Ovary (tissue), 9 donors: ENCODE data around the gene BABAM2. TPM values are rescaled to one million over a fixed set of nuclear protein-coding genes. Genes with fewer than 3 reads are reported as not detected.

Source experiments
- DNase-seq, 5 donors: peaks; one replicate each; pipeline ENCODE4 v3.0.0-alpha.2; 2019 to 2020
- H3K27ac ChIP-seq, 2 donors: fragments of 200-600 bp; one replicate each; pipeline versions ENCODE4 v1.5.1 to v1.8.0; 2019 to 2022
- H3K27me3 ChIP-seq: fragments of 200-600 bp; one replicate; pipeline ENCODE4 v1.8.0; 2022
- H3K36me3 ChIP-seq: fragments of 200-600 bp; sonication (generic); one replicate; pipeline ENCODE4 v1.5.1; 2019
- H3K4me1 ChIP-seq: one replicate; pipeline ENCODE4 v1.8.1; 2013; ENCODE audit warnings: mild to moderate bottlenecking, moderate library complexity; ENCODE audit not compliant: insufficient read depth
- H3K4me3 ChIP-seq: fragments of 200-600 bp; sonication (generic); one replicate; pipeline ENCODE4 v1.5.1; 2017
- H3K9me3 ChIP-seq, 2 donors: fragments of 200-600 bp in 1 of 2; sonication (generic) in 1 of 2; one replicate each; pipeline versions ENCODE4 v1.5.1 to v1.8.1; 2013 to 2019; ENCODE audit warnings: mild to moderate bottlenecking in 1 of 2, moderate library complexity in 1 of 2
- EP300 ChIP-seq: sonication (generic); formaldehyde crosslinking; IDR thresholded peaks from one replicate; pipeline ENCODE4 v1.6.1; 2017; ENCODE audit warnings: antibody characterized with exemption
- POLR2A ChIP-seq: fragments of 450-650 bp; IDR thresholded peaks from one replicate; pipeline ENCODE4 v1.6.1; 2017; ENCODE audit warnings: antibody characterized with exemption, mild to moderate bottlenecking, moderate library complexity
- WGBS, 3 donors: extraction: QIAGEN DNeasy Blood & Tissue Kit in 1 of 3; methylation state at CpG; one replicate each; pipeline versions ENCODE4 v1.1.5 to v1.1.7; 2013 to 2017; 5-methylcytosine and 5-hydroxymethylcytosine counted together
- intact Hi-C, 4 donors: fragments of 100-400 bp; cut with DNase I; formaldehyde crosslinking; loops; one replicate each; pipeline versions ENCODE4 v1.11.0 to v1.15.1; 2022 to 2023
- polyA plus RNA-seq, 2 donors: library from polyadenylated mRNA; stranded (reverse); fragments of 200-250 nt in 1 of 2; fragments of 350-450 nt in 1 of 2; fragmentation: Illumina TruSeq in 1 of 2; extraction: RNeasy Lipid Tissue Mini Kit (QIAGEN cat#74804) in 1 of 2; gene quantifications; one replicate each; pipeline ENCODE4 v1.2.3, GENCODE V29; 2013 to 2014
- total RNA-seq, 7 donors: library from RNA; depleted of rRNA in 2 of 7; stranded (reverse); fragments of >200 nt in 2 of 7; fragmentation: NEBNext Ultra II Directional in 3 of 7; extraction: Animal tissue kit (Norgen Biotek cat#: 25700) in 3 of 7; gene quantifications; one replicate each; pipeline versions ENCODE4 v1.1.0 to v1.2.4, GENCODE V29; 2016 to 2023
- TF ChIP-seq, protein P1 (sequence below), 3 donors: fragments of 450-650 bp in 2 of 3; fragments of 200-600 bp in 1 of 3; IDR thresholded peaks; one replicate each; pipeline versions ENCODE4 v1.5.1 to v1.8.0; 2016 to 2022; ENCODE audit warnings: antibody characterized with exemption in 3 of 3, mild to moderate bottlenecking in 1 of 3
- donor health status: DM: no; HTN: no; CAD: no; lungs with moderate emphysema.
- donor health status: DM: no; HTN: no; CAD: no.
- donor health status: Bipolar disorder and iron deficiency.
- donor health status: DM: yes; HTN: yes; CAD: no.
- donor health status: DM: no; HTN: no; CAD: no.
- donor health status: DM: yes; HTN: yes; CAD: no.

The BABAM2 gene
- total and polyA plus RNA-seq, 9 donors = 22.0 to 96.7 (median 46.8) TPM

DNA sequence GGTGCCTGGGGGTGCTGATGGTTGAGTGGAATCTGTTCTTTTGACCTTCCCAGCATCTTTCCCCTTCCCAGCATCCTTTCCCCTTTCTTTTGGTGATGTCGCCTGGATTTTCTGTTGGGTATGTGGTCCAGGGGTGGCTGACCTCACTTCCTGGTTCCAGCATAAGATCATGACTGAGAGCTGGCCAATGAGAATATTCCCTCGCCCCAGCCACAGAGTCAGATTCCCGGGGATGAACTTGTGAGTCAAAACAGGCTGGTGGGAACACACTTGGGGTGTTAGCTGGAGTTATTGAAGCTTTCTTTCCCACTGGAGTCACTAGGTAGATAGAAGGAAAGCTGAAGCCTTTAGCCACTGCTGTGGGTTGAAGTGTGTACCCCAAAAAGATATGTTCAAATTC lies 474.1 kb downstream of the BABAM2 start:
- 87 to 92% (median 88%) methylated on average over 3 of the region's 3 CpGs for WGBS, 3 donors
- no peak overlapping the region for H3K27ac ChIP-seq
- no peaks in the 10 kb centered on the region for H3K36me3 ChIP-seq
- no peaks in the 10 kb centered on the region for H3K27me3 ChIP-seq
- no peak overlapping the region for H3K4me3 ChIP-seq
- TF ChIP-seq POLR2A (no peak), EP300 (no peak)
- TF ChIP-seq, protein P1, sequence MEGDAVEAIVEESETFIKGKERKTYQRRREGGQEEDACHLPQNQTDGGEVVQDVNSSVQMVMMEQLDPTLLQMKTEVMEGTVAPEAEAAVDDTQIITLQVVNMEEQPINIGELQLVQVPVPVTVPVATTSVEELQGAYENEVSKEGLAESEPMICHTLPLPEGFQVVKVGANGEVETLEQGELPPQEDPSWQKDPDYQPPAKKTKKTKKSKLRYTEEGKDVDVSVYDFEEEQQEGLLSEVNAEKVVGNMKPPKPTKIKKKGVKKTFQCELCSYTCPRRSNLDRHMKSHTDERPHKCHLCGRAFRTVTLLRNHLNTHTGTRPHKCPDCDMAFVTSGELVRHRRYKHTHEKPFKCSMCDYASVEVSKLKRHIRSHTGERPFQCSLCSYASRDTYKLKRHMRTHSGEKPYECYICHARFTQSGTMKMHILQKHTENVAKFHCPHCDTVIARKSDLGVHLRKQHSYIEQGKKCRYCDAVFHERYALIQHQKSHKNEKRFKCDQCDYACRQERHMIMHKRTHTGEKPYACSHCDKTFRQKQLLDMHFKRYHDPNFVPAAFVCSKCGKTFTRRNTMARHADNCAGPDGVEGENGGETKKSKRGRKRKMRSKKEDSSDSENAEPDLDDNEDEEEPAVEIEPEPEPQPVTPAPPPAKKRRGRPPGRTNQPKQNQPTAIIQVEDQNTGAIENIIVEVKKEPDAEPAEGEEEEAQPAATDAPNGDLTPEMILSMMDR (IDR thresholded peaks at IDR 0.05) = no peak
- DNase-seq = no peak
- intact Hi-C loops = no loop called here
- no peaks in the 10 kb centered on the region for H3K9me3 ChIP-seq
- H3K4me1 ChIP-seq = peaks cover 4% of the 10 kb centered on the region

DNA sequence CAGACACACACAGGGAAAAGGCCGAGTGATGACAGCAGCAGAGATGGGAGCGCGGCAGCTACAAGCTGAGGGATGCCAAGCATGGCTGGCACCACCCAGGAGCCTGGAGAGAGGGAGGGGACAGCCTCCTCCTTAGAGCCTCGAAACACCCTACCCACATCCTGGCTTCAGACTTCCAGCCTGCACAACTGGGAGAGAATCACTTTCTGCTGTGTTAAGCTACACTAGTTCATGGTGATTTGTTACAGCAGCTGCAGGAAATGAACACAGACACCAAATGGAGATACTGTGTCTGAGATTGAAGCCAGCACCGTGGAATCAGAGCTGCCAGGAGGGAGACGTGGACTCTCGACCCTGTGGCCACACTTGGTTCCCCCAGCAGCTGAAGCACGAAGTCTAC lies 474.6 kb downstream of the BABAM2 start:
- peaks cover 4% of the 10 kb centered on the region for H3K4me1 ChIP-seq
- no peak for DNase-seq
- TF ChIP-seq POLR2A (no peak), EP300 (no peak)
- TF ChIP-seq, protein P1 (IDR thresholded peaks at IDR 0.05) = no peak
- H3K4me3 ChIP-seq = no peak overlapping the region
- no peaks in the 10 kb centered on the region for H3K9me3 ChIP-seq
- no peak overlapping the region for H3K27ac ChIP-seq
- intact Hi-C loops = no loop called here
- no peaks in the 10 kb centered on the region for H3K27me3 ChIP-seq
- 69 to 75% (median 69%) methylated on average over 8 of the region's 8 CpGs for WGBS, 3 donors
- H3K36me3 ChIP-seq = no peaks in the 10 kb centered on the region

DNA sequence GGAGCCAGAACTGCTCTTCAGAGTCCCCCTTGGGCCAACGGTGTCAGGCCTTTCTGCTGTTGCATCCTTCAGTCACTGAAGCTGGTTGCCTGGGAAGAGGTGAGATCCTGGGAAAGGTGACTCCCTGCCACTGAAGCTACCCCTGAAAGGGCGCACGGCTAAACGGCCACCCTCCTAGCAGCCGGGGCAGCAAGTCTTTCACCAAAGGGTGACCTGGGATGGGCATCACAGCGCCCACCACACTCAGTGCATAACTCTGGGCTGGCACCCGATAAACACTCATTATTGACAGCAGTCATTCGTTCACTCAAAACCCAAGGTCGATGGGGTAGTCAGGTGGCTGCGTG lies 475.6 kb downstream of the BABAM2 start:
- 89 to 95% (median 92%) methylated on average over 10 of the region's 10 CpGs for WGBS, 3 donors
- no peak for DNase-seq
- intact Hi-C loops = no loop called here
- no peak overlapping the region for H3K27ac ChIP-seq
- peaks cover 4% of the 10 kb centered on the region for H3K4me1 ChIP-seq
- TF ChIP-seq EP300 (no peak), POLR2A (no peak)
- TF ChIP-seq, protein P1 (IDR thresholded peaks at IDR 0.05) = no peak
- H3K27me3 ChIP-seq = no peaks in the 10 kb centered on the region
- no peaks in the 10 kb centered on the region for H3K9me3 ChIP-seq
- H3K36me3 ChIP-seq = no peaks in the 10 kb centered on the region
- H3K4me3 ChIP-seq = no peak overlapping the region

DNA sequence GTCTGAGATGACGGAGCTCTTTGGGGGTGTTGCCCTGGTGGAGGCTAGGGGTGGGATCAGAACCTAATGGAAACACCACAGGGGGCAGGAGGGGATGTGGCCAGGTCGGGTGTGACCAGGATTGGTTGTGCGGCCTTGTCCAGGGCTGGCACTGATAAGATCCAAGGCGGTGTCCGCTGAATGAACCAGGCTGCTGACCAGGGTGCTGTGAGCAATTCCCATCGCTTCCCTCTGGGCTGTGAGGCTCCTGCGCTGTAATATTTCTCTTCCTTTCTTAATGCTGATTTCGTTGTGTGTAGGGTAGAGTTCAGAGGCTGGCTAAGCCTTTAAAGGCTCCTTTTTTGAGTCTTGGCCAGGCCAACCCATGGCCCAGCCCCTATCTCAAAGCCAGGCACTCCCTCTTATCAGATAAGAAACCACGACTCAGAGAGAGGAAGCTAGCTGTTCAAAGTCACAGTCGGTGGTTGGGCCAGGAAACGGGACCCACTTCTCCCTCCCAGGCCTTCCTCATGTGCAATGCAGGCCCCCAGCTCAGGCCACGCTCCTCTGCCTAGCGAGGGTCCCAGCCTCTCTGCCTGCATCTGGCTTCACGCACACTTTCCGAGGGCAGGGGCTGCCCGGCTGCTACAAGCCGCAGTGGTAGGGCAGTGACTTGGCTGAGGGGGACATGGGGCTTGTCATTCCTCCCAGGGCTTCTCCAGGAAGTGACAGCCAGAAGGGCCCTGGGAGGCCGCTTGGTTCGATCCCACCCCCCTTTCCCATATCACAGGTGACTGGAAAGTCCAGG lies 476.2 kb downstream of the BABAM2 start:
- Histone ChIP-seq H3K27ac (no peak overlapping the region), H3K4me3 (no peak overlapping the region), H3K27me3 (no peaks in the 10 kb centered on the region), H3K36me3 (no peaks in the 10 kb centered on the region), H3K4me1 (peaks cover 3% of the 10 kb centered on the region), H3K9me3 (no peaks in the 10 kb centered on the region)
- TF ChIP-seq POLR2A = no peak
- no peak for TF ChIP-seq EP300
- TF ChIP-seq, protein P1 (IDR thresholded peaks at IDR 0.05) = no peak
- no peak for DNase-seq
- 74 to 79% (median 79%) methylated on average over 19 of the region's 19 CpGs for WGBS, 3 donors
- intact Hi-C loops = no loop called here
